Progenitor cell of endocrine pancreas (in vitro differentiated cells): ENCODE results near the gene CEP55. TPM values are rescaled to one million over a fixed set of nuclear protein-coding genes. Genes with fewer than 3 reads are reported as not detected.

Experiments
- DNase-seq: peaks from one replicate; pipeline ENCODE4 v3.0.0; 2021; ENCODE audit warnings: low spot score; ENCODE audit not compliant: unreplicated experiment
- H3K27ac Mint-ChIP-seq: 2 replicates; pipeline ENCODE4 v1.8.0; 2021; ENCODE audit warnings: mild to moderate bottlenecking, moderate library complexity, mixed read lengths
- H3K27me3 Mint-ChIP-seq: 2 replicates; pipeline ENCODE4 v1.8.0; 2021; ENCODE audit warnings: mixed read lengths
- H3K36me3 Mint-ChIP-seq: 2 replicates; pipeline ENCODE4 v1.8.0; 2022; ENCODE audit warnings: mixed read lengths; ENCODE audit not compliant: insufficient read depth
- H3K4me1 Mint-ChIP-seq: 2 replicates; pipeline ENCODE4 v1.8.0; 2021; ENCODE audit warnings: low read depth, mixed read lengths
- H3K4me3 Mint-ChIP-seq: 2 replicates; pipeline ENCODE4 v1.8.0; 2021; ENCODE audit warnings: low read depth, mild to moderate bottlenecking, moderate library complexity, mixed read lengths
- H3K9me3 Mint-ChIP-seq: 2 replicates; pipeline ENCODE4 v1.8.0; 2021; ENCODE audit warnings: low read depth, mixed read lengths
- CTCF ChIP-seq: fragments of 200-600 bp; sonication (generic); IDR thresholded peaks from one replicate; pipeline ENCODE4 v1.5.0; 2021; ENCODE audit warnings: antibody characterized with exemption, mild to moderate bottlenecking; ENCODE audit not compliant: unreplicated experiment
- total RNA-seq: library from RNA; stranded (reverse); gene quantifications from 2 replicates; pipeline ENCODE4 v1.2.1, GENCODE V29; 2021

Gene CEP55
- total RNA-seq, 1 donor from 2014 or later: 9.1 TPM

- H3K36me3 Mint-ChIP-seq: no peaks in the 10 kb centered on the region
- no peaks in the 10 kb centered on the region for H3K4me1 Mint-ChIP-seq
- no peak for DNase-seq
- H3K27ac Mint-ChIP-seq: no peak overlapping the region
- TF ChIP-seq CTCF: no peak
- H3K4me3 Mint-ChIP-seq: no peak overlapping the region
- no peaks in the 10 kb centered on the region for H3K9me3 Mint-ChIP-seq
- peaks cover 13% of the 10 kb centered on the region for H3K27me3 Mint-ChIP-seq
These were observed 51.1 kb downstream of the CEP55 start for GRCh38 chr10:93547522-93547921.

GRCh38 chr10:93548376-93549071 is 52.1 kb downstream of the CEP55 start:
- Mint-ChIP-seq H3K4me3 (no peak overlapping the region), H3K27ac (peak overlapping the region; percentile 22), H3K9me3 (no peaks in the 10 kb centered on the region), H3K36me3 (no peaks in the 10 kb centered on the region), H3K27me3 (peaks cover 3% of the 10 kb centered on the region), H3K4me1 (no peaks in the 10 kb centered on the region)
- TF ChIP-seq CTCF: no peak
- no peak for DNase-seq

GRCh38 chr10:93550606-93551005 is 54.2 kb downstream of the CEP55 start:
- peaks cover 2% of the 10 kb centered on the region for H3K4me1 Mint-ChIP-seq
- H3K36me3 Mint-ChIP-seq: no peaks in the 10 kb centered on the region
- H3K27ac Mint-ChIP-seq: no peak overlapping the region
- DNase-seq: no peak
- no peaks in the 10 kb centered on the region for H3K27me3 Mint-ChIP-seq
- H3K9me3 Mint-ChIP-seq: no peaks in the 10 kb centered on the region
- H3K4me3 Mint-ChIP-seq: no peak overlapping the region
- no peak for TF ChIP-seq CTCF

- H3K4me1 Mint-ChIP-seq: peaks cover 2% of the 10 kb centered on the region
- H3K27ac Mint-ChIP-seq: no peak overlapping the region
- H3K9me3 Mint-ChIP-seq: no peaks in the 10 kb centered on the region
These were observed 56.4 kb downstream of the CEP55 start for GRCh38 chr10:93552780-93553179.

More at GRCh38 chr10:93552780-93553179, 56.4 kb downstream of the CEP55 start:
- TF ChIP-seq CTCF: no peak
- Mint-ChIP-seq H3K4me3 (no peak overlapping the region), H3K27me3 (peaks cover 3% of the 10 kb centered on the region), H3K36me3 (no peaks in the 10 kb centered on the region)
- no peak for DNase-seq
